GM06990 (cell line): ENCODE measurements around the gene ZNF75A.

Source experiments
- DNase-seq: peaks from one replicate; pipeline ENCODE4 v3.0.0-alpha.2; 2011; ENCODE audit not compliant: insufficient read length; ENCODE audit errors: extremely low read depth
- H3K27me3 ChIP-seq: replicated peaks from 2 replicates; pipeline ENCODE4 v1.6.0; 2011; ENCODE audit warnings: low read length; ENCODE audit not compliant: control insufficient read depth, insufficient read depth
- H3K36me3 ChIP-seq: 2 replicates; pipeline ENCODE4 v1.5.1; 2011; ENCODE audit warnings: low read length; ENCODE audit not compliant: control insufficient read depth, insufficient read depth
- H3K4me3 ChIP-seq: replicated peaks from 2 replicates; pipeline ENCODE4 v1.5.1; 2011; ENCODE audit warnings: low read depth, mild to moderate bottlenecking, control low read depth, low read length
- TF ChIP-seq, protein P1 (sequence below): IDR thresholded peaks from 2 replicates; pipeline ENCODE4 v1.5.1; 2011; ENCODE audit warnings: low read length, control low read depth, mild to moderate bottlenecking, inconsistent platforms; ENCODE audit not compliant: insufficient read depth, poor library complexity, severe bottlenecking

ZNF75A gene

DNA sequence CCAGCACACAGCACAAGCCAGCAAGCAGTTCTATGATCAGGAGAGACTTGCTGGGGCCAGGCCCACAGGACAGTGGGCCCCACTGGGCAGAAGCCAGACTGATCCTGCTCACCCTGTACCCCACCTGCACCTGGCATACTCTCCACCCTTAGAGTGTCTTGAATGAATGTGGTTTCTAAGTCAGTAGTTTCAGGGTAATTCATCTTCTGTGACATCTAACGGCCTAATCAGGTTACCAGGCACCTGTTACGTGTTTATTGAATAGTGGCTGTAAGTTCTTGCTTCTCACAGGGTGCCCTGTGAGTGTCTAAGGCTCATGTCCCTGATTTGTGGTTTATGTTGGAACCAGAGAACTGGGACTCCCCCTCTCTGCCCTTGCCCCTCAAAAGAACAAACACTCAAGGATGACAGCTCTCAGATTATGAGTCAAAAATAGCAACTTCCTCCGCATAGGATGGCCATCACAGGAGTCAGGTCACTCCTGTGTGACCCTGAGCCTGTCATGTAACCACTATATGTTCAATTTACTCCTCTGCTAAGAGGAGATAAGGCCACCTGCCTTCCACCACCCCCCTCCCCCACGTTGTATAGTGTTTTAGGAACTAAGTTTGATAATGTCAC, 43.4 kb downstream of the ZNF75A start:
- DNase-seq: peak; percentile 36
- H3K36me3 ChIP-seq: no peaks in the 10 kb centered on the region
- H3K4me3 ChIP-seq: no peak overlapping the region
- TF ChIP-seq, protein P1, sequence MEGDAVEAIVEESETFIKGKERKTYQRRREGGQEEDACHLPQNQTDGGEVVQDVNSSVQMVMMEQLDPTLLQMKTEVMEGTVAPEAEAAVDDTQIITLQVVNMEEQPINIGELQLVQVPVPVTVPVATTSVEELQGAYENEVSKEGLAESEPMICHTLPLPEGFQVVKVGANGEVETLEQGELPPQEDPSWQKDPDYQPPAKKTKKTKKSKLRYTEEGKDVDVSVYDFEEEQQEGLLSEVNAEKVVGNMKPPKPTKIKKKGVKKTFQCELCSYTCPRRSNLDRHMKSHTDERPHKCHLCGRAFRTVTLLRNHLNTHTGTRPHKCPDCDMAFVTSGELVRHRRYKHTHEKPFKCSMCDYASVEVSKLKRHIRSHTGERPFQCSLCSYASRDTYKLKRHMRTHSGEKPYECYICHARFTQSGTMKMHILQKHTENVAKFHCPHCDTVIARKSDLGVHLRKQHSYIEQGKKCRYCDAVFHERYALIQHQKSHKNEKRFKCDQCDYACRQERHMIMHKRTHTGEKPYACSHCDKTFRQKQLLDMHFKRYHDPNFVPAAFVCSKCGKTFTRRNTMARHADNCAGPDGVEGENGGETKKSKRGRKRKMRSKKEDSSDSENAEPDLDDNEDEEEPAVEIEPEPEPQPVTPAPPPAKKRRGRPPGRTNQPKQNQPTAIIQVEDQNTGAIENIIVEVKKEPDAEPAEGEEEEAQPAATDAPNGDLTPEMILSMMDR: no peak
- no peaks in the 10 kb centered on the region for H3K27me3 ChIP-seq

DNA sequence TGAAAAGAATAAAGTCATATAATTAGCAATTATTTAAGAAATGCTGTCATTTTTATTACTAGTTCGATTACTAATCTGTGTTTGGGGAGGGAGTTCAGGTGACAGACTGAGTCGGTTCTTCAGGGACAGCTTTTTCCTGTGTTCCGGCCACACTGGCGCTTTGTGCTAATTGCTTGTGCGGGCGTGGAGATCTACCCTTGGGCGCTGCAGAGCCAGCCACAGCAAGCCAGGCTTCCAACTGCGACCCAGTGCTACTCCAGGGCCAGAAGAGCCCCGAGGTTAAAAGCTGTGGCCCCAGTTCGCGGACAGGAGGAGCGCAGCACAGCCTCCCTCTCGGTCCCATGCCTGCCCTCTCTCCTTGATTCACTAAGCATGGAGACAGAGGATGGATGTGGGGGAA, 43.9 kb downstream of the ZNF75A start:
- TF ChIP-seq, protein P1: no peak
- Histone ChIP-seq H3K36me3 (no peaks in the 10 kb centered on the region), H3K27me3 (no peaks in the 10 kb centered on the region), H3K4me3 (no peak overlapping the region)
- DNase-seq: no peak

DNA sequence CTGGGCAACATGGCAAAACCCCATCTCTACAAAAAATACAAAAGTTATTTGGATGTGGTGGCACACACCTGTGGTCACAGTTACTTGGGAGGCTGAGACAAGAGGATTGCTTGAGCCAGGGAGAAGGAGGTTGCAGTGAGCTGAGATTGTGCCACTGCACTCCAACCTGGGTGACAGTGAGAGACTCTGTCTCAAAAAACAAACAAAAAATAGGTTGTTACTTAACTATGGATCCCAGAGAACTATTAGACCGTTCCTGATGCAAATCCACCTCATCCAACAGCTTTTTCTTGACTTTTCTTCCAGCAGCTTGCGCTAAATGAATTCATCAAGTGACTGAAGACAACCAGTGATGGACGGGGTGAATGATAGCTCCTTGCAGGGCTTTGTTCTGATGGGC, 50.3 kb downstream of the ZNF75A start, which contains the start of gene OR2C1:
Gene OR2C1 (plus strand): TSS at position 301 of the 400 bp plus-strand sequence. CDS start 52 bp downstream, at position 353.
- TF ChIP-seq, protein P1: no peak
- Histone ChIP-seq H3K4me3 (no peak within 1 kb of the TSS), H3K36me3 (no peaks in the 10 kb centered on the region), H3K27me3 (no peaks in the 10 kb centered on the region)
- no peak for DNase-seq

DNA sequence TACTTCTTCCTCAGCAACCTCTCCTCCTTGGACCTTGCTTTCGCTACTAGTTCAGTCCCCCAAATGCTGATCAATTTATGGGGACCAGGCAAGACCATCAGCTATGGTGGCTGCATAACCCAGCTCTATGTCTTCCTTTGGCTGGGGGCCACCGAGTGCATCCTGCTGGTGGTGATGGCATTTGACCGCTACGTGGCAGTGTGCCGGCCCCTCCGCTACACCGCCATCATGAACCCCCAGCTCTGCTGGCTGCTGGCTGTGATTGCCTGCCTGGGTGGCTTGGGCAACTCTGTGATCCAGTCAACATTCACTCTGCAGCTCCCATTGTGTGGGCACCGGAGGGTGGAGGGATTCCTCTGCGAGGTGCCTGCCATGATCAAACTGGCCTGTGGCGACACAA, 50.8 kb downstream of the ZNF75A start:
- Histone ChIP-seq H3K4me3 (no peak overlapping the region), H3K36me3 (no peaks in the 10 kb centered on the region), H3K27me3 (no peaks in the 10 kb centered on the region)
- TF ChIP-seq, protein P1: no peak
- DNase-seq: no peak

DNA sequence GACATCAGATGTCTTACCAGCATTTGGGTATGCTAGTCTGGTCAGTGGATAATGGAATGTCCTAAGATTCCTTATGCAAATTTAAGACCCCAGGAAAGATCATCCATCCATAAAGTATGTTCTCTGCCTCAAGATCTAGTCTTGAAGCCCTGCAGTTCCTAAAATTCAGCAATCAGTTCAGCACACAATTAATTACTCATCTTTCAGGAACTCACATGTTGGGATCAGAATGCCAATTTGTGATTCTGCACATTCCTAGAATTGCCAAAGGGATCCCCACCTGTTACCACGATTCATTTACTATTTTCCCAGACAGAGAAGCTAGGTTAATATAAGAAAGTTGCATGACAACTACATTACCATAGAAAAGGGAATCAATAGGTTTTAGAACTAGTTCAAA, 53.6 kb downstream of the ZNF75A start:
- DNase-seq: no peak
- H3K27me3 ChIP-seq: no peaks in the 10 kb centered on the region
- TF ChIP-seq, protein P1: no peak

DNA sequence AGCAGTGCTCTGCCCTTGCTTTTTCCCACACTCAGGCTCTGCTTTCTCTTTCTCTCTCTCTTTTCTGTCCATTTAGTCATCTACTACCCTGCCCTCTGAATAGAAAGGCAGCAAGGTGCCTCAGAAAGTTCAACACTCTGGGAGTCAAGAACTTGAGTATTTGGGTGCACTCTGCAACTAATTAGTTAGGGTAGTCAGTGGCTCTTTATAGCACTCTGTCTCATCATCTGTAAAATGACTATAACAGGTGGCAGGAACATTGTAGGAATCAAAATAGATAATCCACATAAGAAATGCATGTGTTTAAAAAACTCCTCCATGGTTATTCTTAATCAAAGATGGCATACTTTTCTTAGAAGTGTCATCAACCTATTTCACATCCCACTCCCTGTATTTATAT, 57.6 kb downstream of the ZNF75A start:
- TF ChIP-seq, protein P1: no peak

More for the DNA sequence above, 53.6 kb downstream of the ZNF75A start:
- no peaks in the 10 kb centered on the region for H3K36me3 ChIP-seq
- H3K4me3 ChIP-seq: no peak overlapping the region

More for the DNA sequence above, 57.6 kb downstream of the ZNF75A start:
- H3K27me3 ChIP-seq: no peaks in the 10 kb centered on the region
- H3K4me3 ChIP-seq: no peak overlapping the region
- H3K36me3 ChIP-seq: no peaks in the 10 kb centered on the region
- DNase-seq: no peak
